GM12865 (cell line): ENCODE results near the gene MEG3.

Source experiments
- DNase-seq: peaks from one replicate; pipeline ENCODE4 v3.0.0; 2010; ENCODE audit warnings: low read depth
- H3K4me3 ChIP-seq: 2 replicates; pipeline ENCODE4 v1.5.1; 2011; ENCODE audit warnings: mild to moderate bottlenecking, low read depth, low read length, control low read depth
- CTCF ChIP-seq: IDR thresholded peaks from 2 replicates; pipeline ENCODE4 v1.5.1; 2011; ENCODE audit warnings: low read length, control low read depth, low read depth, inconsistent platforms; ENCODE audit not compliant: insufficient read depth; ENCODE audit errors: missing control alignments

Gene MEG3

GRCh38 chr14:100784523-100785337 is 41.2 kb upstream of the MEG3 start:
- TF ChIP-seq CTCF: no peak
- H3K4me3 ChIP-seq: no peak overlapping the region
- DNase-seq: no peak

GRCh38 chr14:100785338-100785615 is 40.6 kb upstream of the MEG3 start:
- no peak for TF ChIP-seq CTCF
- no peak overlapping the region for H3K4me3 ChIP-seq
- DNase-seq: no peak

GRCh38 chr14:100785626-100786025 is 40.3 kb upstream of the MEG3 start:
- TF ChIP-seq CTCF: no peak
- no peak overlapping the region for H3K4me3 ChIP-seq
- DNase-seq: no peak

GRCh38 chr14:100786131-100786530 is 39.8 kb upstream of the MEG3 start:
- H3K4me3 ChIP-seq: no peak overlapping the region
- no peak for TF ChIP-seq CTCF
- DNase-seq: no peak

- DNase-seq: no peak
- no peak overlapping the region for H3K4me3 ChIP-seq
- no peak for TF ChIP-seq CTCF
These were observed 39.2 kb upstream of the MEG3 start for GRCh38 chr14:100786576-100787219.

GRCh38 chr14:100787659-100788058 is 38.3 kb upstream of the MEG3 start:
- no peak overlapping the region for H3K4me3 ChIP-seq
- no peak for DNase-seq
- TF ChIP-seq CTCF: no peak
